ENCODE results near the gene CRHBP. TPM values are rescaled to one million over a fixed set of nuclear protein-coding genes. Genes with fewer than 3 reads are reported as not detected.

The CRHBP gene
- total RNA-seq, 2 donors from 2014 or later, result 0.62 to 0.83 TPM

GRCh38 chr5:77008413-77008812 lies 55.6 kb downstream of the CRHBP start:
- DNase-seq (ENCODE audit: low spot score), result no peak
- intact Hi-C loops (cut with DNase I), result loop anchor here in 1 of 2 donors (2.0 kb wide), 1 partner anchor 20 kb away; no protein-coding TSS in a partner anchor

- intact Hi-C loops (cut with DNase I), result no loop called here
- no peak for DNase-seq (ENCODE audit: low spot score)
These were observed 57.4 kb downstream of the CRHBP start for GRCh38 chr5:77010243-77010642.

- intact Hi-C loops (cut with DNase I), result no loop called here
- DNase-seq (ENCODE audit: low spot score), result no peak
These were observed 58.7 kb downstream of the CRHBP start for GRCh38 chr5:77011498-77011897.

- no peak for DNase-seq (ENCODE audit: low spot score)
- intact Hi-C loops (cut with DNase I), result no loop called here
These were observed 59.8 kb downstream of the CRHBP start for GRCh38 chr5:77012601-77013000.

- no peak for DNase-seq (ENCODE audit: low spot score)
- intact Hi-C loops (cut with DNase I), result loop anchor here in 1 of 2 donors (2.0 kb wide), 1 partner anchor 149 kb away; no protein-coding TSS in a partner anchor
These were observed 63.2 kb downstream of the CRHBP start for GRCh38 chr5:77015938-77016569.

- intact Hi-C loops (cut with DNase I), result no loop called here
- no peak for DNase-seq (ENCODE audit: low spot score)
These were observed 64.1 kb downstream of the CRHBP start for GRCh38 chr5:77016962-77017361.

GRCh38 chr5:77017668-77018067 lies 64.8 kb downstream of the CRHBP start:
- no peak for DNase-seq (ENCODE audit: low spot score)
- intact Hi-C loops (cut with DNase I), result no loop called here

Other genes with a start within 250 kb of the CRHBP start
- gene F2R, start 236.9 kb upstream of the CRHBP start, total RNA-seq, result 10 to 100 TPM; 13.9 to 19.9 TPM
- 1 to 10 TPM; 1.1 to 1.4 TPM for gene F2RL1, start 134.0 kb upstream of the CRHBP start, total RNA-seq
- gene S100Z, start 103.0 kb upstream of the CRHBP start, total RNA-seq, result under 1 TPM; 0.79 to 0.81 TPM
- gene AGGF1, start 77.4 kb downstream of the CRHBP start, total RNA-seq, result 10 to 100 TPM; 16.0 to 17.6 TPM
- gene ZBED3, start 134.2 kb downstream of the CRHBP start, total RNA-seq, result 1 to 10 TPM; 7.8 to 9.7 TPM

Measured in posterior vena cava (tissue), 2 donors.